NCI-H526 treated with DMSO at 0.1 percent for 48 hours (cell line): Measurements from ENCODE around the gene GSN.

Experiments
- DNase-seq: peaks from one replicate; lab custom pipeline; 2025; lab: John Stamatoyannopoulos, UW

Gene GSN

GRCh38 chr9:121246821-121247561 is 21.0 kb upstream of the GSN start:
- no peak for DNase-seq

- DNase-seq: no peak
Measured at GRCh38 chr9:121249563-121249962, 18.4 kb upstream of the GSN start.

- DNase-seq: no peak
Measured at GRCh38 chr9:121252104-121252851, 15.7 kb upstream of the GSN start.

GRCh38 chr9:121253162-121253561 is 14.8 kb upstream of the GSN start:
- DNase-seq: no peak

GRCh38 chr9:121253821-121254501 is 14.0 kb upstream of the GSN start:
- DNase-seq: no peak

- no peak for DNase-seq
Measured at GRCh38 chr9:121259498-121259897, 8.5 kb upstream of the GSN start.

GRCh38 chr9:121259935-121260334 is 8.0 kb upstream of the GSN start:
- DNase-seq: no peak

GRCh38 chr9:121260457-121261106 is 7.4 kb upstream of the GSN start:
- DNase-seq: no peak

- DNase-seq: no peak
Measured at GRCh38 chr9:121261107-121261460, 6.9 kb upstream of the GSN start.

- DNase-seq: no peak
Measured at GRCh38 chr9:121261755-121262154, 6.2 kb upstream of the GSN start.

GRCh38 chr9:121262423-121262822 is 5.5 kb upstream of the GSN start:
- DNase-seq: no peak

GRCh38 chr9:121262953-121263352 is 5.0 kb upstream of the GSN start:
- no peak for DNase-seq

- DNase-seq: no peak
Measured at GRCh38 chr9:121266356-121266755, 1.6 kb upstream of the GSN start.

GRCh38 chr9:121266906-121267650 is 884 bp upstream of the GSN start:
- no peak for DNase-seq

GRCh38 chr9:121268598-121268850 is 562 bp downstream of the GSN start:
- DNase-seq: no peak

GRCh38 chr9:121268851-121269641 is 1.1 kb downstream of the GSN start:
- DNase-seq: no peak

GRCh38 chr9:121269642-121270254 is 1.8 kb downstream of the GSN start:
- no peak for DNase-seq

GRCh38 chr9:121271368-121272341 is 3.7 kb downstream of the GSN start:
- DNase-seq: no peak

- DNase-seq: no peak
Measured at GRCh38 chr9:121272401-121272948, 4.5 kb downstream of the GSN start.
